Liver (tissue), 9 donors: ENCODE results near the gene WRAP73. TPM values are rescaled to one million over a fixed set of nuclear protein-coding genes. Genes with fewer than 3 reads are reported as not detected.

ENCODE experiments used
- DNase-seq: peaks from one replicate; pipeline ENCODE4 v3.0.0-alpha.2; 2017; ENCODE audit warnings: low spot score
- H3K27ac ChIP-seq, 2 donors: one replicate each; pipeline ENCODE4 v1.7.0; 2013; ENCODE audit warnings: inconsistent platforms in 2 of 2, low read length in 2 of 2, control low read depth in 1 of 2, low read depth in 1 of 2, mild to moderate bottlenecking in 1 of 2
- H3K27me3 ChIP-seq, 4 donors: one replicate each; pipeline versions ENCODE4 v1.6.1 to v1.7.0; 2013; ENCODE audit warnings: low read length in 3 of 4, inconsistent platforms in 1 of 4, mild to moderate bottlenecking in 1 of 4, moderate library complexity in 1 of 4; ENCODE audit not compliant: control insufficient read depth in 4 of 4, insufficient read depth in 4 of 4
- H3K36me3 ChIP-seq, 4 donors: one replicate each; pipeline versions ENCODE4 v1.6.1 to v1.7.0; 2013; ENCODE audit warnings: low read length in 3 of 4, mild to moderate bottlenecking in 3 of 4, low read depth in 1 of 4, moderate library complexity in 1 of 4; ENCODE audit not compliant: control insufficient read depth in 4 of 4, insufficient read depth in 3 of 4
- H3K4me1 ChIP-seq, 4 donors: one replicate each; pipeline versions ENCODE4 v1.6.1 to v1.7.0; 2013; ENCODE audit warnings: low read length in 3 of 4, mild to moderate bottlenecking in 3 of 4, moderate library complexity in 1 of 4; ENCODE audit not compliant: control insufficient read depth in 4 of 4, insufficient read depth in 4 of 4
- H3K4me3 ChIP-seq, 3 donors: one replicate each; pipeline versions ENCODE4 v1.6.1 to v1.7.0; 2013; ENCODE audit warnings: low read length in 3 of 3, control low read depth in 1 of 3, low read depth in 1 of 3, mild to moderate bottlenecking in 1 of 3
- H3K9ac ChIP-seq, 2 donors: one replicate each; pipeline ENCODE4 v1.7.0; 2013; ENCODE audit warnings: low read length in 2 of 2, mild to moderate bottlenecking in 2 of 2, moderate library complexity in 2 of 2, control low read depth in 1 of 2, low read depth in 1 of 2
- H3K9me3 ChIP-seq, 4 donors: one replicate each; pipeline versions ENCODE4 v1.6.1 to v1.7.0; 2013; ENCODE audit warnings: low read length in 3 of 4; ENCODE audit not compliant: control insufficient read depth in 4 of 4
- EGR1 ChIP-seq, 2 donors: IDR thresholded peaks; 2 replicates each; pipeline ENCODE4 v1.6.1; 2016 to 2018; ENCODE audit warnings: antibody characterized with exemption in 2 of 2, low read depth in 2 of 2
- FOXA1 ChIP-seq: IDR thresholded peaks from 2 replicates; pipeline ENCODE4 v1.6.1; 2016; ENCODE audit warnings: antibody characterized with exemption
- FOXA2 ChIP-seq: IDR thresholded peaks from 2 replicates; pipeline ENCODE4 v1.6.1; 2016; ENCODE audit warnings: antibody characterized with exemption
- HNF4A ChIP-seq, 2 donors: conservative IDR thresholded peaks; 2 replicates each; pipeline ENCODE4 v1.6.1; 2016; ENCODE audit warnings: antibody characterized with exemption in 2 of 2, mild to moderate bottlenecking in 2 of 2
- HNF4G ChIP-seq: IDR thresholded peaks from 2 replicates; pipeline ENCODE4 v1.6.1; 2016; ENCODE audit warnings: antibody characterized with exemption
- NR2F2 ChIP-seq: IDR thresholded peaks from 2 replicates; pipeline ENCODE4 v1.6.1; 2016; ENCODE audit warnings: antibody characterized with exemption
- RAD21 ChIP-seq, 2 donors: IDR thresholded peaks; 2 replicates each; pipeline ENCODE4 v1.6.1; 2016; ENCODE audit warnings: antibody characterized with exemption in 2 of 2, mild to moderate bottlenecking in 2 of 2
- RXRA ChIP-seq, 2 donors: IDR thresholded peaks; 2 replicates each; pipeline ENCODE4 v1.6.1; 2017 to 2018; ENCODE audit warnings: antibody characterized with exemption in 2 of 2, mild to moderate bottlenecking in 1 of 2
- TAF1 ChIP-seq: conservative IDR thresholded peaks from 2 replicates; pipeline ENCODE4 v1.6.1; 2016; ENCODE audit warnings: antibody characterized with exemption, mild to moderate bottlenecking
- YY1 ChIP-seq: IDR thresholded peaks from 2 replicates; pipeline ENCODE4 v1.6.1; 2016; ENCODE audit warnings: antibody characterized with exemption, mild to moderate bottlenecking
- WGBS: extraction: QIAGEN DNeasy Blood & Tissue Kit; methylation state at CpG from one replicate; pipeline ENCODE4 v1.1.7; 2013; 5-methylcytosine and 5-hydroxymethylcytosine counted together
- polyA plus RNA-seq, 2 donors: library from polyadenylated mRNA; stranded (reverse) in 1 of 2; unstranded in 1 of 2; fragments of 200-250 nt in 1 of 2; fragments of >200 nt in 1 of 2; fragmentation: Nextera tagmentation in 1 of 2; extraction: Ambion mirVana in 1 of 2; gene quantifications; one replicate each; pipeline versions ENCODE4 v1.2.1 to v1.2.3, GENCODE V29; 2013 to 2015
- total RNA-seq, 2 donors: library from RNA; depleted of rRNA; stranded (reverse); fragments of >200 nt; gene quantifications; one replicate each; pipeline ENCODE4 v1.2.3, GENCODE V29; 2014
- TF ChIP-seq, protein P1 (sequence below): IDR thresholded peaks from 2 replicates; pipeline ENCODE4 v1.6.1; 2016; ENCODE audit warnings: antibody characterized with exemption
- TF ChIP-seq, protein P2 (sequence below): IDR thresholded peaks from 2 replicates; pipeline ENCODE4 v1.6.1; 2016; ENCODE audit warnings: antibody characterized with exemption
- TF ChIP-seq, protein P3 (sequence below): fragments of 150-350 bp; IDR thresholded peaks from 2 replicates; pipeline ENCODE4 v1.5.1; 2017; ENCODE audit warnings: improper control_type of control experiment, low read depth, low read length; ENCODE audit not compliant: missing input control
- TF ChIP-seq, protein P4 (sequence below): IDR thresholded peaks from 2 replicates; pipeline ENCODE4 v1.6.1; 2016; ENCODE audit warnings: antibody characterized with exemption, mild to moderate bottlenecking
- TF ChIP-seq, protein P5 (sequence below): IDR thresholded peaks from 2 replicates; pipeline ENCODE4 v1.6.1; 2016; ENCODE audit warnings: antibody characterized with exemption
- donor health status: healthy.
- donor health status: healthy.
- donor health status: healthy.
- donor health status: healthy.
- donor health status: healthy.

The WRAP73 gene
- total and polyA plus RNA-seq, 4 donors: 7.6 to 14.6 (median 10.0) TPM

DNA sequence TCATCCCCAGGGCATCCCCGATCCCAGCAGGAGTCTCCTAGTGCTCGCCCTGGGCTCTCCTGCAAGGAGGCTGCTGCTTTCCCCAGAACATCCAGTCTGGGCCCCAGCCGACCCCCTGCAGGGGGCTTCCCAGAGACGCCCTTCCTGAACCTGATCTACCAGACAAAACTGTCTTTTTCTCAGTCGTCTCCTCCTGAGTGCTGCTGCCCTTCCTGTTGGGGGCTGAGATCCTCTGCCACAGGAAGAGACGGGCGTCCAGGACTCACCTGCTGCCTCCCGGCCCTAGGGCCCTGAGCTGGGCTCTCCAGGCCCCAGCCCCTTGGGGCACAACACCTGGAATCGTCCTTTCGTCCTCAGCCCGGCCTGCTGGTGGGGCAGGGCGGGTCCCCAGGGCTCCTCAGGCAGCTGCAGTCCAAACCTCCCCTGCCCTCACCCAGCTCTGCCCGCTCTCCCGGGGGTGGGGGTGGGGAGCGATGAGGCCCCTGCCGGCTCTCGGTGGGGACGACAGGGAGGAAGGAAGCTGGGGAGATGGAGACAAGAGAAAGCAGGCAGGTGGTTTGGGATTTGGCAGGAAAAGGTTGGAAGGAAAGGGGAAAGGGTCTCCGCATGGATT is 39.3 kb upstream of the WRAP73 start (continued):
- TF ChIP-seq, protein P1, sequence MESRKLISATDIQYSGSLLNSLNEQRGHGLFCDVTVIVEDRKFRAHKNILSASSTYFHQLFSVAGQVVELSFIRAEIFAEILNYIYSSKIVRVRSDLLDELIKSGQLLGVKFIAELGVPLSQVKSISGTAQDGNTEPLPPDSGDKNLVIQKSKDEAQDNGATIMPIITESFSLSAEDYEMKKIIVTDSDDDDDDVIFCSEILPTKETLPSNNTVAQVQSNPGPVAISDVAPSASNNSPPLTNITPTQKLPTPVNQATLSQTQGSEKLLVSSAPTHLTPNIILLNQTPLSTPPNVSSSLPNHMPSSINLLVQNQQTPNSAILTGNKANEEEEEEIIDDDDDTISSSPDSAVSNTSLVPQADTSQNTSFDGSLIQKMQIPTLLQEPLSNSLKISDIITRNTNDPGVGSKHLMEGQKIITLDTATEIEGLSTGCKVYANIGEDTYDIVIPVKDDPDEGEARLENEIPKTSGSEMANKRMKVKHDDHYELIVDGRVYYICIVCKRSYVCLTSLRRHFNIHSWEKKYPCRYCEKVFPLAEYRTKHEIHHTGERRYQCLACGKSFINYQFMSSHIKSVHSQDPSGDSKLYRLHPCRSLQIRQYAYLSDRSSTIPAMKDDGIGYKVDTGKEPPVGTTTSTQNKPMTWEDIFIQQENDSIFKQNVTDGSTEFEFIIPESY: no peak

DNA sequence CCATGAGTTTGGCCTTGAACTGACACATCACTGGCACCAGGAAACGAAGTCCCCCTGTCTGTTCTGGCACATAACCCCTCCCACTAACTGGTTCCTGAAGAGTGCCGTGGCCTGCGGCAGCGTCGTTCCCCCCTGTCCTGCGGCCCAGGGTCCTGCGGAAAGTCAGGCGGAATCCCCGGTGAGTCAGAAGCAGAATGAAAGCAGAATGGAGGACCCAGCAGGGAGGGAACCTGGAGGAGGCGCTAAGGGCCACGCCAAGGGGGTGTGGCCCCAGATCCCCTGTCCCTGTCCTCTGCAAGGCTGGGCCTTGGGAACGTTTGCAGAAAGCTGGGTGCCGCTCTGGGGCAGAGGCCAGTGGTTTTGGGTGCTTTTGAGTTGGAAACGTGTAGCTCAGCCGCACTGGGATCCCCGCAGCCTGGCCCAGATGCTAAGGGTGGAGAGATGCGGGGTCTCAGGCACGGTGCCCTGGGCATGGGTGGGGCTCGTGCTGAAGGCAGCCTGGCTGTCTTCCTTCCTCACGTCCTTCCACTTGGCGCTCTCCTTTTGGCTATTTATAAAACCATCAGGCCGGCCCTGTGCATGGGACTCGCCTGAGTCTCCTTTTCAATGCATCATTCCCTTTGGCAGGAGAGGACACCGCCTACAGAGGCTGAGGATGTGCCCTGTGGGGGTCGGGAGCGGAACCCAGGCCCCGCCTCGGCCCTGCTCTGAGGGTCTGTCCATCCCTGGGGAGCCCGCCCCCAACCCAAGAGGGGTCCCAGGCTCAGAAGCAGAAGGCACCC is 38.6 kb upstream of the WRAP73 start:
- no peak for DNase-seq
- TF ChIP-seq, protein P2, sequence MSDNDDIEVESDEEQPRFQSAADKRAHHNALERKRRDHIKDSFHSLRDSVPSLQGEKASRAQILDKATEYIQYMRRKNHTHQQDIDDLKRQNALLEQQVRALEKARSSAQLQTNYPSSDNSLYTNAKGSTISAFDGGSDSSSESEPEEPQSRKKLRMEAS: no peak
- TF ChIP-seq, protein P1: no peak
- TF ChIP-seq, protein P3, sequence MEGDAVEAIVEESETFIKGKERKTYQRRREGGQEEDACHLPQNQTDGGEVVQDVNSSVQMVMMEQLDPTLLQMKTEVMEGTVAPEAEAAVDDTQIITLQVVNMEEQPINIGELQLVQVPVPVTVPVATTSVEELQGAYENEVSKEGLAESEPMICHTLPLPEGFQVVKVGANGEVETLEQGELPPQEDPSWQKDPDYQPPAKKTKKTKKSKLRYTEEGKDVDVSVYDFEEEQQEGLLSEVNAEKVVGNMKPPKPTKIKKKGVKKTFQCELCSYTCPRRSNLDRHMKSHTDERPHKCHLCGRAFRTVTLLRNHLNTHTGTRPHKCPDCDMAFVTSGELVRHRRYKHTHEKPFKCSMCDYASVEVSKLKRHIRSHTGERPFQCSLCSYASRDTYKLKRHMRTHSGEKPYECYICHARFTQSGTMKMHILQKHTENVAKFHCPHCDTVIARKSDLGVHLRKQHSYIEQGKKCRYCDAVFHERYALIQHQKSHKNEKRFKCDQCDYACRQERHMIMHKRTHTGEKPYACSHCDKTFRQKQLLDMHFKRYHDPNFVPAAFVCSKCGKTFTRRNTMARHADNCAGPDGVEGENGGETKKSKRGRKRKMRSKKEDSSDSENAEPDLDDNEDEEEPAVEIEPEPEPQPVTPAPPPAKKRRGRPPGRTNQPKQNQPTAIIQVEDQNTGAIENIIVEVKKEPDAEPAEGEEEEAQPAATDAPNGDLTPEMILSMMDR: no peak
- TF ChIP-seq RXRA (IDR thresholded peaks at IDR 0.05): no peak
- no peak for TF ChIP-seq EGR1 (IDR thresholded peaks at IDR 0.05; ENCODE audit: low read depth in 2 of 2)
- Histone ChIP-seq H3K36me3 (no peaks in the 10 kb centered on the region), H3K4me1 (no peaks in the 10 kb centered on the region), H3K9ac (no peak overlapping the region), H3K9me3 (no peaks in the 10 kb centered on the region), H3K27me3 (no peaks in the 10 kb centered on the region), H3K4me3 (no peak overlapping the region), H3K27ac (no peak overlapping the region)
- WGBS: 69% methylated on average over 29 of the region's 29 CpGs

DNA sequence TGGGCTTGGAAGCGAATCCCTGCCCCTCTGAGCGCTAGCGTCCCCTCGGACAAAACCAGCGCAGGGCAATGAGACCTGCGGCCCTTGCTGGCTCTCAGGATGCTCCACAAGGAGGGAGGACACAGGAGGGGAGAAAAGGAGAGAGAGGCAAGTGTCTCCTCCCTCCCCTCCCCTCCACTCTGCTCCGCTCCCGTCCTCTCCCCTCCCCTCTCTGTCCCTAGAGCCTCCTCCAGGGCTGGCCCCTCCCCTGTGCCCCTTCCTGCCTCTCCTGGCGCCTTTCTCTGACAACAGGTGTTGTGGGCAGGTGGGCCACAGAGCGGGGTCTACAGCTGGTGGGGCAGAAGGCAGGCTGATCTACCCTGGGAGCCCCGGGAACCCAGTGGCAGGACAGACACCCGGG is 37.6 kb upstream of the WRAP73 start:
- no peaks in the 10 kb centered on the region for H3K36me3 ChIP-seq
- no peak overlapping the region for H3K27ac ChIP-seq
- 84% methylated on average over 12 of the region's 12 CpGs for WGBS
- H3K9ac ChIP-seq: no peak overlapping the region
- DNase-seq: no peak
- no peaks in the 10 kb centered on the region for H3K4me1 ChIP-seq
- no peaks in the 10 kb centered on the region for H3K9me3 ChIP-seq
- no peaks in the 10 kb centered on the region for H3K27me3 ChIP-seq
- no peak overlapping the region for H3K4me3 ChIP-seq
- TF ChIP-seq RAD21 (IDR thresholded peaks at IDR 0.05): no peak
- TF ChIP-seq, protein P3: no peak
- TF ChIP-seq, protein P2: no peak
- no peak for TF ChIP-seq NR2F2
- TF ChIP-seq, protein P4, sequence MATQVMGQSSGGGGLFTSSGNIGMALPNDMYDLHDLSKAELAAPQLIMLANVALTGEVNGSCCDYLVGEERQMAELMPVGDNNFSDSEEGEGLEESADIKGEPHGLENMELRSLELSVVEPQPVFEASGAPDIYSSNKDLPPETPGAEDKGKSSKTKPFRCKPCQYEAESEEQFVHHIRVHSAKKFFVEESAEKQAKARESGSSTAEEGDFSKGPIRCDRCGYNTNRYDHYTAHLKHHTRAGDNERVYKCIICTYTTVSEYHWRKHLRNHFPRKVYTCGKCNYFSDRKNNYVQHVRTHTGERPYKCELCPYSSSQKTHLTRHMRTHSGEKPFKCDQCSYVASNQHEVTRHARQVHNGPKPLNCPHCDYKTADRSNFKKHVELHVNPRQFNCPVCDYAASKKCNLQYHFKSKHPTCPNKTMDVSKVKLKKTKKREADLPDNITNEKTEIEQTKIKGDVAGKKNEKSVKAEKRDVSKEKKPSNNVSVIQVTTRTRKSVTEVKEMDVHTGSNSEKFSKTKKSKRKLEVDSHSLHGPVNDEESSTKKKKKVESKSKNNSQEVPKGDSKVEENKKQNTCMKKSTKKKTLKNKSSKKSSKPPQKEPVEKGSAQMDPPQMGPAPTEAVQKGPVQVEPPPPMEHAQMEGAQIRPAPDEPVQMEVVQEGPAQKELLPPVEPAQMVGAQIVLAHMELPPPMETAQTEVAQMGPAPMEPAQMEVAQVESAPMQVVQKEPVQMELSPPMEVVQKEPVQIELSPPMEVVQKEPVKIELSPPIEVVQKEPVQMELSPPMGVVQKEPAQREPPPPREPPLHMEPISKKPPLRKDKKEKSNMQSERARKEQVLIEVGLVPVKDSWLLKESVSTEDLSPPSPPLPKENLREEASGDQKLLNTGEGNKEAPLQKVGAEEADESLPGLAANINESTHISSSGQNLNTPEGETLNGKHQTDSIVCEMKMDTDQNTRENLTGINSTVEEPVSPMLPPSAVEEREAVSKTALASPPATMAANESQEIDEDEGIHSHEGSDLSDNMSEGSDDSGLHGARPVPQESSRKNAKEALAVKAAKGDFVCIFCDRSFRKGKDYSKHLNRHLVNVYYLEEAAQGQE: no peak
- TF ChIP-seq RXRA (IDR thresholded peaks at IDR 0.05): no peak
- no peak for TF ChIP-seq HNF4A (conservative IDR thresholded peaks at IDR 0.05)
- no peak for TF ChIP-seq FOXA1
- no peak for TF ChIP-seq HNF4G
- TF ChIP-seq, protein P5, sequence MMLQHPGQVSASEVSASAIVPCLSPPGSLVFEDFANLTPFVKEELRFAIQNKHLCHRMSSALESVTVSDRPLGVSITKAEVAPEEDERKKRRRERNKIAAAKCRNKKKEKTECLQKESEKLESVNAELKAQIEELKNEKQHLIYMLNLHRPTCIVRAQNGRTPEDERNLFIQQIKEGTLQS: no peak
- no peak for TF ChIP-seq YY1
- no peak for TF ChIP-seq EGR1 (IDR thresholded peaks at IDR 0.05; ENCODE audit: low read depth in 2 of 2)
- TF ChIP-seq TAF1: no peak
- TF ChIP-seq FOXA2: no peak
